Activated CD4-positive, alpha-beta memory T cell treated with anti-CD3 and anti-CD28 coated beads for 36 hours (primary cell): ENCODE data around the gene DTHD1. TPM values are rescaled to one million over a fixed set of nuclear protein-coding genes. Genes with fewer than 3 reads are reported as not detected.

Experiments
- CTCF ChIA-PET: fragments of 350-600 bp; sonication (Branson Sonifier 250); formaldehyde crosslinking; loops from one replicate; lab custom pipeline; 2021; ENCODE audit warnings: antibody characterized with exemption, inconsistent platforms; lab: Charles Lee
- POLR2A ChIA-PET: fragments of 350-600 bp; sonication (Branson Sonifier 250); formaldehyde crosslinking; loops from one replicate; lab custom pipeline; 2021; ENCODE audit warnings: antibody characterized with exemption; lab: Charles Lee
- DNase-seq: peaks from one replicate; pipeline ENCODE4 v3.0.0-alpha.2; 2020
- H3K27ac Mint-ChIP-seq: one replicate; pipeline ENCODE4 v1.8.0; 2021; ENCODE audit warnings: mixed read lengths
- H3K27me3 Mint-ChIP-seq: one replicate; pipeline ENCODE4 v1.8.0; 2021; ENCODE audit warnings: mixed read lengths
- H3K36me3 Mint-ChIP-seq: one replicate; pipeline ENCODE4 v1.8.0; 2021; ENCODE audit warnings: mixed read lengths
- H3K4me1 Mint-ChIP-seq: one replicate; pipeline ENCODE4 v1.8.0; 2021; ENCODE audit warnings: low read depth, mixed read lengths
- H3K4me3 Mint-ChIP-seq: one replicate; pipeline ENCODE4 v1.8.0; 2021; ENCODE audit warnings: mild to moderate bottlenecking, mixed read lengths
- H3K9me3 Mint-ChIP-seq: one replicate; pipeline ENCODE4 v1.8.0; 2021; ENCODE audit warnings: mixed read lengths
- intact Hi-C: fragments of 100-400 bp; cut with micrococcal nuclease; formaldehyde crosslinking; loops from one replicate; pipeline ENCODE4 v1.15.1; 2023
- total RNA-seq, 2 experiments: library from RNA; stranded (reverse); gene quantifications; one replicate each; pipeline ENCODE4 v1.2.3, GENCODE V29; 2021

DTHD1 gene
- total RNA-seq, 2 experiments from 2014 or later, result 3.1 to 3.8 TPM

DNA sequence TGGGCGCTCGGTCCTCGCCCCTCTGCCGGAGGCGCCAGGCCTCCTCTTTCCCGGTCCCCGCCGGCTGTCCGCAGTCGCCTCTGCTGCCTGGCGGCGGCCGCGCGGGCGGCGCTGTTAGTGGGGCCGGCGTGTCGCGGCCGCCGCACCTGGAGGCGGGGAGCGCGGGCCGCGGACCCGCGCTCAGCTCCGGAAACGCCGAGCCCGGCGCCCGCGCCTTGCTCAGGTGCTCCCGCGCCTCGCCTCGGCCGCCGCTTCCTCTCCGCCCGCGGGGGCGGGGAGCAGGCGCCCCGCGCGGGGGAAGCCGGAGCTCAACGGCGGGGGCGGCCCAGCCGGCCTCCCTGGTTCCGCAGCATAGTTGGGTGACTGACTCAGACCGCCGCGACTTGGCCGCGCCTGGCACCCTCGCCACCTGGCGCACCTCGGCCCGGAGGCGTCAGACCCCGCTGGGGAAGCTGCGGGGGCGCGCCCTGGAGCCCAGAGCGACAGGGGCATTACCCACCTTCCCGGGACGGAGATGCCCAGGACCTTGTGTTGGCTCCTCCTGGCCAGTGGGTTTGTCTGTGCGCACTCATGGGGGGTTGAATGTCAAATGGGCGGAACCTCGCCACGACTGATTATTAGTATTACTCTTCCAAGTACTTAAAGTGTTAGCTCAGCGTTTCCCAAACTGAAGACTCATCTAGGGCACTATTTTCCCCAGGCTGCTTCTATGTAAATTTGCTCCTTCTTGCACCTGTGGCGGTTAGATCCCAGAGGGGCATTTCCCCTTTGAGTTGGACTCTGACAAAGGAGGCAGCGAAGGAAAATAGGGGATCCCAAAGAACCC is 36.9 kb upstream of the DTHD1 start, which contains the start of gene ARAP2:
ARAP2 (minus strand) TSS at position 258 of the 826 bp plus-strand sequence. CDS start 15,028 bp downstream, outside the sequence.
- Mint-ChIP-seq H3K4me3 (peak within 1 kb of the TSS; percentile 97), H3K9me3 (no peaks in the 10 kb centered on the region), H3K27ac (peak within 1 kb of the TSS; percentile 94), H3K4me1 (peaks cover 42% of the 10 kb centered on the region), H3K36me3 (peaks cover 22% of the 10 kb centered on the region), H3K27me3 (no peaks in the 10 kb centered on the region)
- CTCF ChIA-PET, result interaction anchor here (0.6 to 4.0 kb wide), 24 partner anchors 10 to 154 kb away, joined by 3 to 25 read pairs (median 4); partner anchors contain the start of gene DTHD1
- peak; percentile 86 for DNase-seq
- POLR2A ChIA-PET, result interaction anchor here (0.7 to 4.5 kb wide), 20 partner anchors 8 to 1442 kb away, joined by 3 to 41 read pairs (median 5); no protein-coding TSS in a partner anchor
- intact Hi-C loops, result loop anchor here (1.0 to 10.0 kb wide), 7 partner anchors 11 to 310 kb away; no protein-coding TSS in a partner anchor

GRCh38 chr4:36249610-36250009 is 31.8 kb upstream of the DTHD1 start:
- intact Hi-C loops, result loop anchor here (10.0 kb wide), 2 partner anchors 275 to 305 kb away; no protein-coding TSS in a partner anchor
- H3K27ac Mint-ChIP-seq, result no peak overlapping the region
- H3K4me3 Mint-ChIP-seq, result no peak overlapping the region
- POLR2A ChIA-PET, result no interaction called here
- CTCF ChIA-PET, result interaction anchor here (1.4 kb wide), 1 partner anchor 31 kb away, joined by 3 read pairs; no protein-coding TSS in a partner anchor
- no peaks in the 10 kb centered on the region for H3K27me3 Mint-ChIP-seq
- no peak for DNase-seq
- H3K9me3 Mint-ChIP-seq, result no peaks in the 10 kb centered on the region
- peaks cover 50% of the 10 kb centered on the region for H3K4me1 Mint-ChIP-seq
- no peaks in the 10 kb centered on the region for H3K36me3 Mint-ChIP-seq

- H3K4me3 Mint-ChIP-seq, result no peak overlapping the region
- H3K27ac Mint-ChIP-seq, result no peak overlapping the region
- ChIA-PET POLR2A (interaction anchor here (1.4 kb wide), 1 partner anchor 8 kb away, joined by 6 read pairs; the partner anchor contains the start of gene ARAP2), CTCF (interaction anchor here (0.5 to 4.1 kb wide), 3 partner anchors 62 to 147 kb away, joined by 3 to 34 read pairs (median 6); no protein-coding TSS in a partner anchor)
- intact Hi-C loops, result no loop called here
- no peaks in the 10 kb centered on the region for H3K27me3 Mint-ChIP-seq
- no peak for DNase-seq
- H3K9me3 Mint-ChIP-seq, result no peaks in the 10 kb centered on the region
- no peaks in the 10 kb centered on the region for H3K36me3 Mint-ChIP-seq
- peaks cover 58% of the 10 kb centered on the region for H3K4me1 Mint-ChIP-seq
These were observed 29.4 kb upstream of the DTHD1 start for GRCh38 chr4:36251983-36252382.

DNA sequence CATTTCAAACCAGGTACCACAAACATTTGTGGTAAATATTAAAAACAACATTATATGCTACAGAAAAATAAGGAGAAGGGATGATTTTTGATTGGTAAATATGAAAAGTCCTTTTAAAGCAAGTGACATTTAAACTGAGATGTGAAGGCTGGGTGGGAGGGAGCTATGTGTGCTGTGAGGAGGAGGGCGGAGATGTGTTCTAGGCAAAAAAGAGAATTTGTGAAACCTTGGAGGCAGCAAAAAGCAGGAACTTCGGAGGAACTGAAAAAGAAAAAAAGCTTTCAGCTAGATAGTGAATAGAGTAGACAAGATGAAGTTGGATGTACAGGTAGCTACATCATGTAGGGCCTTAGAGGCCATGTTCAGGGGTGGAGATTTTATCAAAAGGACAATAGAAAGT is 27.0 kb upstream of the DTHD1 start:
- H3K9me3 Mint-ChIP-seq, result no peaks in the 10 kb centered on the region
- POLR2A ChIA-PET, result interaction anchor here (0.7 to 2.4 kb wide), 4 partner anchors 11 to 70 kb away, joined by 3 to 41 read pairs (median 4); partner anchors contain the start of gene ARAP2
- H3K36me3 Mint-ChIP-seq, result no peaks in the 10 kb centered on the region
- DNase-seq, result no peak
- H3K27ac Mint-ChIP-seq, result peak overlapping the region; percentile 19
- no peak overlapping the region for H3K4me3 Mint-ChIP-seq
- CTCF ChIA-PET, result interaction anchor here (0.6 to 4.2 kb wide), 5 partner anchors 10 to 320 kb away, joined by 3 to 34 read pairs (median 3); partner anchors contain the start of gene ARAP2
- intact Hi-C loops, result no loop called here
- H3K27me3 Mint-ChIP-seq, result no peaks in the 10 kb centered on the region
- peaks cover 52% of the 10 kb centered on the region for H3K4me1 Mint-ChIP-seq

GRCh38 chr4:36255577-36255976 is 25.8 kb upstream of the DTHD1 start:
- no peaks in the 10 kb centered on the region for H3K9me3 Mint-ChIP-seq
- peak overlapping the region; percentile 95 for H3K27ac Mint-ChIP-seq
- ChIA-PET POLR2A (interaction anchor here (0.7 to 2.4 kb wide), 6 partner anchors 12 to 84 kb away, joined by 3 to 41 read pairs (median 5); partner anchors contain the start of gene ARAP2), CTCF (interaction anchor here (0.9 to 4.2 kb wide), 2 partner anchors 12 to 143 kb away, joined by 3 to 25 read pairs; partner anchors contain the start of gene ARAP2)
- DNase-seq, result peak; percentile 75
- no peaks in the 10 kb centered on the region for H3K36me3 Mint-ChIP-seq
- H3K27me3 Mint-ChIP-seq, result no peaks in the 10 kb centered on the region
- peaks cover 44% of the 10 kb centered on the region for H3K4me1 Mint-ChIP-seq
- intact Hi-C loops, result loop anchor here (1.0 kb wide), 7 partner anchors 11 to 139 kb away; partner anchors contain the start of gene ARAP2
- peak overlapping the region; percentile 65 for H3K4me3 Mint-ChIP-seq

DNA sequence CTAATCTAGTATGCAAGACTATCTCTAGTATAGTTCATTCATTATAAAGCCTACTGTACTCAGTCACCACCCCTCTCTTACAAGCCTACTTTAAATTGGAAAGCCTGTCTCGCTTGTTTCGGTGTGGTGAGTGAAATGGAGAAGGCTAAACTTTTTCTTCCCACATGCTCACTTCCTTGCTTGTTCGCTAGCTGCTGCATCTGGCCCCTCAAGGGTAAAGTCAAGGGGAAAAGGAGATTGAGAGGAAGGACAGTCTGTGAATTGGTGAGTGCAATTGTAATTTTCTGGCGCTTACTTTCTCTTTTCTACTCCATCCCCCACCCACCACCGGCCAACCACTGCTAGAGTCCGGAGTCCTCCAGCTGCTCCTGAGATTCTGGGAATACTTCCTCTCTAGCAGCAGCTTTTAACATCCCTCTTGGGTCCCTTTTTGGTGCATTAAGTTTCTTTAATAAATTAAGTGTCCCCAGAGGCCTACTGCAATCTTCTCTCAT is 25.0 kb upstream of the DTHD1 start:
- Mint-ChIP-seq H3K27me3 (no peaks in the 10 kb centered on the region), H3K4me1 (peaks cover 42% of the 10 kb centered on the region), H3K4me3 (peak overlapping the region; percentile 71), H3K36me3 (peaks cover 3% of the 10 kb centered on the region), H3K9me3 (no peaks in the 10 kb centered on the region), H3K27ac (peak overlapping the region; percentile 82)
- peak; percentile 50 for DNase-seq
- intact Hi-C loops, result loop anchor here (1.0 kb wide), 1 partner anchor 8 kb away; no protein-coding TSS in a partner anchor
- CTCF ChIA-PET, result interaction anchor here (4.2 kb wide), 1 partner anchor 12 kb away, joined by 25 read pairs; the partner anchor contains the start of gene ARAP2
- POLR2A ChIA-PET, result interaction anchor here (1.9 kb wide), 2 partner anchors 11 to 30 kb away, joined by 6 to 13 read pairs; no protein-coding TSS in a partner anchor

- Mint-ChIP-seq H3K4me1 (peaks cover 26% of the 10 kb centered on the region), H3K27me3 (no peaks in the 10 kb centered on the region), H3K4me3 (no peak overlapping the region), H3K9me3 (no peaks in the 10 kb centered on the region), H3K27ac (no peak overlapping the region), H3K36me3 (peaks cover 3% of the 10 kb centered on the region)
- POLR2A ChIA-PET, result no interaction called here
- DNase-seq, result no peak
- CTCF ChIA-PET, result no interaction called here
- intact Hi-C loops, result no loop called here
These were observed 20.7 kb upstream of the DTHD1 start for GRCh38 chr4:36260731-36261130.

DNA sequence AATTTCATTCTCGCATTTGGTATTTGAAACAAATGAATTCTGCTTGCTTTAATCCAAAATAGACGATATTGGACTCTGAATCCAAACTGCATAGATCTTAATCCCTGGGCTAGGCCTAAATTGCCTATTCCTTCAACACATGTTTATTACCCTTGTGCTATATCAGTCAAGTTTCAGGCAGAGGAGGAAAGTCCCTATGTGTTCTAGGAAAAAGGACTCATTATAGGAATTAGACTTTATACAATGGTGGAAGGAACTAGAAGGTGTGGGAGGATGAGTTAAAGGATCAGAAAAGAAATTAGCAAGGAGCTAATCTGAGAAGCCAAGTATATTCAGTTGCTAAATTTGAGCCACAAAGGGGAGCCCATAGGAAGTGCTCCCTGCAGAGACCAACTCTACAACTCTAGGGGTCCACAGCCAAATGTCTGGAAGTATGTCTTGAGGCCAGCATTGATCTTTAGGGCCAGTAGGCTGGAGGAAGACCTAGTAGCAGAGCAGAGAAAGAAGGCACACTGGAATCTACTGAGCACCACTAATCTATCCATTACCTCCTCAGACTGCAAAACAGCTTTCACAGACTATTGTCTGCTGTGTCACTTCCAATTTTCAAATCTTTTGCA is 17.1 kb upstream of the DTHD1 start:
- intact Hi-C loops, result loop anchor here (1.0 kb wide), 1 partner anchor 8 kb away; no protein-coding TSS in a partner anchor
- Mint-ChIP-seq H3K9me3 (no peaks in the 10 kb centered on the region), H3K4me3 (no peak overlapping the region), H3K4me1 (peaks cover 45% of the 10 kb centered on the region), H3K27ac (peak overlapping the region; percentile 8), H3K27me3 (no peaks in the 10 kb centered on the region), H3K36me3 (peaks cover 3% of the 10 kb centered on the region)
- DNase-seq, result no peak
- ChIA-PET POLR2A (interaction anchor here (0.7 to 2.7 kb wide), 2 partner anchors 20 to 22 kb away, joined by 6 to 7 read pairs; partner anchors contain the start of gene ARAP2), CTCF (interaction anchor here (2.1 kb wide), 1 partner anchor 19 kb away, joined by 8 read pairs; the partner anchor contains the start of gene ARAP2)

DNA sequence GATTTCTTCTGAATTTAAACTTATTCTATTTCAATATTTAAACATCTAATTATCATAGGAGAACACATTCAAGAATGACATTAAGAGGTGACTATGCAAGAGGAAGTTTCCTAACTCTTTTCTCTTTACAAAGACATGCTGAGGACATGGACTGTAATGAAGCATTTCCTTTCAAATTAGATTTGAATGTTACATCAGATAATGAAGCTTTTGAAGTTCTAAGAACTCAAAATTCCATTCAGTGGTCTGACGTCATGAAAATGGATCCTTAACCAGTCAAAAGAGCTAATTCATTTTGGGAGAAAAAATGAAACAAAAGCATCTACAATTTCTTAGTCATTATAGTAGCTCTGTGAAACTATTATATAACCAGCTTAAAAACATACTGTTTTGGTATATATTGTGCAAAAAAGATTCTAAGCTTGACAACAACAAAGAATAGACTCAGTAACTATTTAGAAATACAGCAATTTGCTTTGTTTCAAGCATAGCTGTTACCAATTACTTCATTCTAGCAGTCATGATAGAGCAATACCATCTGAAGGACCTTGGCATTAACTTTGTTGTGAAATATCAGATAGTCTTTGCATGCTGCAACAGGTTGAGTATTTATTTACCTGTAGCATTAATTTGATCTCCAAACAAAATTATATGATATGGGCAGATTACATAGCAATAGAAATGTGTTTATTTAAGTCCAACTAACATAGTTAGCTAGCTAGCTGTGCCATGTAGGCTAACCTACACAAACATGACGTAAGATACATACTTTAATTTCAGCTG is 13.7 kb upstream of the DTHD1 start:
- intact Hi-C loops, result loop anchor here (1.0 kb wide), 2 partner anchors 19 to 56 kb away; no protein-coding TSS in a partner anchor
- DNase-seq, result no peak
- Mint-ChIP-seq H3K27me3 (no peaks in the 10 kb centered on the region), H3K4me1 (peaks cover 47% of the 10 kb centered on the region), H3K36me3 (no peaks in the 10 kb centered on the region), H3K4me3 (no peak overlapping the region), H3K9me3 (no peaks in the 10 kb centered on the region), H3K27ac (peak overlapping the region; percentile 13)
- POLR2A ChIA-PET, result interaction anchor here (0.8 to 1.4 kb wide), 6 partner anchors 12 to 127 kb away, joined by 3 to 6 read pairs (median 6); partner anchors contain the start of genes ARAP2 and DTHD1
- CTCF ChIA-PET, result interaction anchor here (0.7 to 1.7 kb wide), 8 partner anchors 9 to 132 kb away, joined by 3 to 7 read pairs (median 4); partner anchors contain the start of gene ARAP2

DNA sequence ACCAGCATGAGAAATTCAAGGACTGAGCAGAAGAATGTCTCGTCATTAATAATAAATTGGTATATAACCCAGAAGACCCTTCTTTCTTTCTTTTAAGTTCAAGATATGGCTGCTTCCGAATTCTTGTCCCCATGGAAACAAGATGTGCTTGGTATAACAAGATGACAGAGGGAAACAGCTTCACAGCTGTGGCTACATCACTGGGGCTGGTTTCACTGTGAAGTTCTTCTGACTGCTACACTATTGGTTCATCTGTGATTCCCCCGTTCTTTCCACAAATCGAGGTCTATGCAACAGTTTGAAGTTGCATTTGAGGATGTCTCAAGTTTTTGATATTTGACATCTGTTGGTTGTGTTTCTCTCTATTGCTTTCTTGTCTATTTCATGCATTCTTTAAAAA is 12.3 kb upstream of the DTHD1 start:
- no peaks in the 10 kb centered on the region for H3K27me3 Mint-ChIP-seq
- intact Hi-C loops, result loop anchor here (1.0 kb wide), 1 partner anchor 8 kb away; no protein-coding TSS in a partner anchor
- ChIA-PET POLR2A (interaction anchor here (0.8 kb wide), 1 partner anchor 17 kb away, joined by 5 read pairs; no protein-coding TSS in a partner anchor), CTCF (interaction anchor here (1.7 kb wide), 1 partner anchor 130 kb away, joined by 7 read pairs; no protein-coding TSS in a partner anchor)
- H3K36me3 Mint-ChIP-seq, result no peaks in the 10 kb centered on the region
- no peak overlapping the region for H3K4me3 Mint-ChIP-seq
- peak overlapping the region; percentile 53 for H3K27ac Mint-ChIP-seq
- H3K4me1 Mint-ChIP-seq, result peaks cover 48% of the 10 kb centered on the region
- no peaks in the 10 kb centered on the region for H3K9me3 Mint-ChIP-seq
- DNase-seq, result peak; percentile 56
